C4-2B (cell line): ENCODE measurements around the gene ARL15.

Experiments used
- H3K27ac ChIP-seq: fragments of 450-650 bp; 2 replicates; pipeline ENCODE4 v1.5.1; 2017
- ZFX ChIP-seq: fragments of 450-650 bp; IDR thresholded peaks from 2 replicates; pipeline ENCODE4 v1.6.1; 2017
- TF ChIP-seq, protein P1 (sequence below): fragments of 450-650 bp; conservative IDR thresholded peaks from 2 replicates; pipeline ENCODE4 v1.5.1; 2017; ENCODE audit warnings: mild to moderate bottlenecking

Gene ARL15

DNA sequence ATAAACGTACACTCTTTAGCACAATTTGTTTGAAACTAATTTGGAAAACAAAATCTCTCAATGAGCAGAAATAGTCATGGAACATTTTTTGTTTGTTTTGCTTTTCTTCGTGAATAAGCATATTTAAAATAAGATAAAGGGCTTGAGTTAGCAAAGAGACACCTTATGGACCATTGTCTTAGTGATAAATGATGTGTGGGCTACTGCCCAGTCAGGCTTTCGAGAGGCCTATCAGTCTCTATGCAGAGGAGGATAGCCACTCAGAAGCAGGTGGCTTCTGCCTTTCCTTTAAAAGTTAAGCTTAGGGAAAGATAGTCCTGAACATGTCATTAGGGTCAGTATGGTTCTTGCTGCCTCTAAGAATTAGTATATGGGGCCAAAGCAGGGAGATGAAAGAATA is 2.1 kb upstream of the ARL15 start:
- H3K27ac ChIP-seq, result no peak overlapping the region
- TF ChIP-seq, protein P1, sequence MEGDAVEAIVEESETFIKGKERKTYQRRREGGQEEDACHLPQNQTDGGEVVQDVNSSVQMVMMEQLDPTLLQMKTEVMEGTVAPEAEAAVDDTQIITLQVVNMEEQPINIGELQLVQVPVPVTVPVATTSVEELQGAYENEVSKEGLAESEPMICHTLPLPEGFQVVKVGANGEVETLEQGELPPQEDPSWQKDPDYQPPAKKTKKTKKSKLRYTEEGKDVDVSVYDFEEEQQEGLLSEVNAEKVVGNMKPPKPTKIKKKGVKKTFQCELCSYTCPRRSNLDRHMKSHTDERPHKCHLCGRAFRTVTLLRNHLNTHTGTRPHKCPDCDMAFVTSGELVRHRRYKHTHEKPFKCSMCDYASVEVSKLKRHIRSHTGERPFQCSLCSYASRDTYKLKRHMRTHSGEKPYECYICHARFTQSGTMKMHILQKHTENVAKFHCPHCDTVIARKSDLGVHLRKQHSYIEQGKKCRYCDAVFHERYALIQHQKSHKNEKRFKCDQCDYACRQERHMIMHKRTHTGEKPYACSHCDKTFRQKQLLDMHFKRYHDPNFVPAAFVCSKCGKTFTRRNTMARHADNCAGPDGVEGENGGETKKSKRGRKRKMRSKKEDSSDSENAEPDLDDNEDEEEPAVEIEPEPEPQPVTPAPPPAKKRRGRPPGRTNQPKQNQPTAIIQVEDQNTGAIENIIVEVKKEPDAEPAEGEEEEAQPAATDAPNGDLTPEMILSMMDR, result no peak
- no peak for TF ChIP-seq ZFX

DNA sequence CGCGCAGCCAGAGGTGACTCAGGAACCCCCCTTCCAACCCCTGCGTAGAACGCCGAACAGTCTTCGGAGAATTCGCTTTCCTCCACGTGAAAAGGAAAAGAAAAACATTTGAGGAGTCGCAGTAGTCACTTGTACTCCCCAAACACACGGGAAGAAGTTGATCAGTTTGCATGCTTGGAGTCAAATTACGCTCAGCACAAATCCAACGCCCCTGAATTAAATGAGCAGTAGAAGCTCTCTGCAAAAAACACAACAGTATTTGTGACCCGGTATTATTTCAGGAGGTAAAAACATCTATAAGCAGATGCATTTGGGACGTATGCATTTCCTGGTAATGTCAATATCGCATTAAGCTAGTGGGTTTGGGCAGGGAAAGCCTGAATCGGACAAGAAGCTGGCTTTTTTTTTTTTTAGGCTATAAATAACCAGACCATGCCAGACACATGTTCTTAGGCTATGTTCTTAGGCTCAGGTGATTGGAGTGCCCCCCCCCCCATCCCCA is 854 bp upstream of the ARL15 start:
- TF ChIP-seq, protein P1, result no peak
- TF ChIP-seq ZFX, result no peak
- peak overlapping the region; percentile 84 for H3K27ac ChIP-seq

DNA sequence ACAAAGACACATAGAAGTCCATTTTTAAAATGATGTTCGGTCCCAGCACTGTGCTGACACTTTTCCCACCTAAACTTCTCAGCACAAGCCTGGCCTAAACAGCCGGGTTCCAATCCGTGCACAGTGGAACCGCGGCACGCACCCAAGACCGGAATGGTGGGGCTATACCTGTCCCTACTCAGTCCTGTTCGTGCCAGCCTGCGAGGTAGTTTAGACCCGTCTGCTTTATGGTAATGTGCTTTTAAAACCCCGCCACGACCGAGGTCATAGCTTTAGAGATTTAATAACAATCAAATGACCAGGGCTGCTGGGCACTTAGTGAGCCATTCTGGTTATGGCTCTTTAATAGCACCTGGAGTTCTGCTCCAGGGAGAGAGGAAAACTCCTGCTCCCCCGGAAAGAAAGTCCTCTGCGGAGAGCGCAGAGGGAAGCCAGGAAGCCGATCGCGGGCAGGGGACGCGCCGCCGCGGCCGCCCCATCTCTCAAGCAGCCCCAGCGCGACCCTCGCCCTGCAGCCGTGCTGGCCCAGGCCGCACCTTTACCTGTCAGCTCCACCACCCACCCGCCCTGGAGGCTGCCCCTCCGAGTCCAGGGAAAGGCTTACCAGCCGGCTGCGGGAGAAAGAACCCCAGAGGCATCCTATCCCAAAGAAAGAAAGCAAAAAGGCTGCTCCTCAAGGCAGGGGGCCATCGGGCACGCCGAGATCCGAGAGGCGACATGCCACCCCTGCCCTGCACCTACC is 511 bp downstream of the ARL15 start:
- peak overlapping the region; percentile 84 for H3K27ac ChIP-seq
- TF ChIP-seq ZFX, result no peak
- TF ChIP-seq, protein P1, result no peak

DNA sequence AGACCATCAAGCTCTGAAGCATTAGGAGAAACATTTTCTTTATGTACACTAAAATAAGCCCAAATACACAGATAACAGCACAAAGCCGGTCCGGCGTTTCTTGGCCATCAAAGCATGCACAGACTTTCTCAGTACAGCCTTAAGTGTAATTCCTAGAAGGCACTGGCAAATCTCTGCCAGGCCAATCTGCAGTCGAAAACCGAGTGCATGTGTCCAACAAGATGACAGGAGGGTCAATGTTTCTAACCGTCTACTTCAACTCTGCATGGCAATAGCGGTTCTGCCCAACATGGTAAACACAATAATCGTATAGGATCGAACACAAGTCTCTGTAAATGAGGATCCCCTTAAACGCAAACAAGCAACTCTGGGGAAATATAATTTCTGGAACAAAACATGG is 1.1 kb downstream of the ARL15 start:
- TF ChIP-seq, protein P1, result no peak
- TF ChIP-seq ZFX, result no peak
- peak overlapping the region; percentile 84 for H3K27ac ChIP-seq

DNA sequence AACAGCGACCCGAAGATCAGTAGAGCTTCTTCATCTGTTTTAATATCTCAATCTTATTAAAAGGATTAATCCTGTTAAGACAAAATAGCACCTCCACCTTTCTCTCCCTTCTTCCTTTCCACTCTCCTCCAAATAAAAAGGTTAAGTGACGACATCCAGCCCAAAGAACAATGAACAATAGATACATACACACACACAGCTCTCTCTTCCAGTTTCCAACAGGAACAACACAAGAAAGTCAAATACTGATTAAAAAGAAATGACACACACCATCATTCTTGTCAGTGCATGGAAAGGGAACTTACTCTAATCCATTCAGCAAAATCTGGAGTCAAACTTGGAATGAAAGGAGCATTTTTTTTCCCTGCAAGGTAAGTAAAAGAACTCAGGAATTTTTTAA is 2.8 kb downstream of the ARL15 start:
- TF ChIP-seq, protein P1, result no peak
- no peak for TF ChIP-seq ZFX
- H3K27ac ChIP-seq, result no peak overlapping the region

DNA sequence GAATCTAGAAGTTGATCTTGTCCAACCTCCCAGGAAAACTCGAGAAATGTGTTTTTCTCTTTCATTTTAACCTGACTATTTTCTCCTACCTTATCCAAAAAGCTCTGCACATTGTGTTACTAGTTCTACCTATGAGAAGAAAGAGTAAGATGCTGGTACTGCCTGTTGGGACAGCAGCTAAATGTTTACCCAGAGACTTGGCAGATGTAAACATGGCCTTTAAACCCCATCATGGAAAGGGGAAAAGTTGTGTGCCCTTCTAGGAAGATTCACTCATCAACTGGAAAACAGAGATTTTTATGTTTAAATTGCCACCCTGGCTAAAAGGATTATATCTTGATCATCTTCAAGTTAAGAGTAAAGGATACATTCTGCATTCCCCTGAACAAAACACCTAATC is 3.5 kb downstream of the ARL15 start:
- TF ChIP-seq, protein P1, result no peak
- TF ChIP-seq ZFX, result no peak
- H3K27ac ChIP-seq, result no peak overlapping the region

DNA sequence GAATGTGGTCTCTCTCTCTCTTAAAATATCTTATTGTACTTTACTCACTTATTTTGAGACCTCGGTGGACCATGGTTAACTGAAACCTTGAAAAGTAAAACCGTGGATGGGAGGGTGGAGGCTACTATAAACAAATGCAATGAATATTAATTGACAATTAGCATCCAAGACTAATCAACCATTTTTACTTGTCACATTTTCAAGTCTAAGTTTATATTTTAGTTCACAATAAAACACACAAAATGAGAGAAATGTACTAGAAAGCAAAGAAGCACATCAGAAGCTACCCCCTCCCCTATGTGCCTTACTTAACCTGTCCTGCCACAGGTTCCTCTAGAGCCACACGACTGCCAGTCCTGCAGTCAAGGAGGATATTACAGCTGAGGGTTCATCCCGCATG is 4.6 kb downstream of the ARL15 start:
- H3K27ac ChIP-seq, result no peak overlapping the region
- TF ChIP-seq, protein P1, result no peak
